Left kidney (tissue), 1 donor: ENCODE measurements around the gene DYRK3. TPM values are rescaled to one million over a fixed set of nuclear protein-coding genes. Genes with fewer than 3 reads are reported as not detected.

Experiments used
- polyA plus RNA-seq: library from polyadenylated mRNA; unstranded; fragments of 120-200 nt; gene quantifications from one replicate; pipeline ENCODE4 v1.2.1, GENCODE V29; 2013; ENCODE audit not compliant: insufficient read length

DYRK3 gene
- polyA plus RNA-seq, 1 donor = 8.0 TPM

Other genes with a start within 250 kb of the DYRK3 start
- gene IKBKE, start 165.1 kb upstream of the DYRK3 start, polyA plus RNA-seq = 5.2 TPM
- gene RASSF5, start 128.0 kb upstream of the DYRK3 start, polyA plus RNA-seq = 5.1 TPM
- 88.1 TPM for gene EIF2D, start 23.1 kb upstream of the DYRK3 start, polyA plus RNA-seq
- 71.1 TPM for gene MAPKAPK2, start 49.4 kb downstream of the DYRK3 start, polyA plus RNA-seq
- gene IL19, start 135.2 kb downstream of the DYRK3 start, polyA plus RNA-seq = 1.0 TPM
- gene IL10, start 137.0 kb downstream of the DYRK3 start, polyA plus RNA-seq = 0.42 TPM
- not detected for gene IL20, start 230.1 kb downstream of the DYRK3 start, polyA plus RNA-seq